Measurements from ENCODE around the gene CNTNAP4.

CNTNAP4 gene

GRCh38 chr16:76309639-76310335 is 32.6 kb downstream of the CNTNAP4 start:
- no peak for DNase-seq

- no peak for DNase-seq
These were observed 34.1 kb downstream of the CNTNAP4 start for GRCh38 chr16:76311260-76311659.

GRCh38 chr16:76318565-76318964 is 41.4 kb downstream of the CNTNAP4 start:
- DNase-seq, result no peak

GRCh38 chr16:76329106-76329505 is 51.9 kb downstream of the CNTNAP4 start:
- DNase-seq, result no peak

- no peak for DNase-seq
These were observed 58.2 kb downstream of the CNTNAP4 start for GRCh38 chr16:76335180-76335974.

GRCh38 chr16:76336112-76336511 is 58.9 kb downstream of the CNTNAP4 start:
- no peak for DNase-seq

GRCh38 chr16:76338472-76338871 is 61.3 kb downstream of the CNTNAP4 start:
- DNase-seq, result no peak

GRCh38 chr16:76343769-76344168 is 66.6 kb downstream of the CNTNAP4 start:
- no peak for DNase-seq

GRCh38 chr16:76345163-76345661 is 68.0 kb downstream of the CNTNAP4 start:
- DNase-seq, result no peak

GRCh38 chr16:76346210-76346609 is 69.0 kb downstream of the CNTNAP4 start:
- no peak for DNase-seq

GRCh38 chr16:76351441-76351840 is 74.2 kb downstream of the CNTNAP4 start:
- DNase-seq, result no peak

GRCh38 chr16:76360404-76360803 is 83.2 kb downstream of the CNTNAP4 start:
- no peak for DNase-seq

GRCh38 chr16:76370344-76370743 is 93.1 kb downstream of the CNTNAP4 start:
- no peak for DNase-seq

- no peak for DNase-seq
These were observed 94.2 kb downstream of the CNTNAP4 start for GRCh38 chr16:76371441-76371840.

GRCh38 chr16:76373998-76374397 is 96.8 kb downstream of the CNTNAP4 start:
- no peak for DNase-seq

GRCh38 chr16:76376988-76377387 is 99.8 kb downstream of the CNTNAP4 start:
- DNase-seq, result no peak

GRCh38 chr16:76378020-76378419 is 100.8 kb downstream of the CNTNAP4 start:
- DNase-seq, result no peak

- no peak for DNase-seq
These were observed 103.9 kb downstream of the CNTNAP4 start for GRCh38 chr16:76381096-76381495.

GRCh38 chr16:76385601-76386230 is 108.5 kb downstream of the CNTNAP4 start:
- DNase-seq, result no peak

GRCh38 chr16:76386784-76387183 is 109.6 kb downstream of the CNTNAP4 start:
- DNase-seq, result no peak

- no peak for DNase-seq
These were observed 110.8 kb downstream of the CNTNAP4 start for GRCh38 chr16:76387994-76388393.

- no peak for DNase-seq
These were observed 111.9 kb downstream of the CNTNAP4 start for GRCh38 chr16:76389126-76389525.

- no peak for DNase-seq
These were observed 113.3 kb downstream of the CNTNAP4 start for GRCh38 chr16:76390476-76390875.

GRCh38 chr16:76396977-76397376 is 119.8 kb downstream of the CNTNAP4 start:
- no peak for DNase-seq
